D721Med (cell line): Measurements from ENCODE around the gene SLC7A1.

Experiments used
- DNase-seq: peaks from one replicate; pipeline ENCODE4 v3.0.0; 2011; ENCODE audit warnings: low spot score; ENCODE audit not compliant: insufficient read length
- FAIRE-seq: peaks from 2 replicates; lab custom pipeline; 2011; peaks lifted over from hg19 to GRCh38; lab: Jason Lieb, UNC
- TF ChIP-seq, protein P1 (sequence below): IDR thresholded peaks from 2 replicates; pipeline ENCODE4 v1.5.1; 2012; ENCODE audit warnings: mild to moderate bottlenecking, control low read depth; ENCODE audit not compliant: insufficient read depth; ENCODE audit errors: missing control alignments

Gene SLC7A1

GRCh38 chr13:29576581-29576980, 18.9 kb downstream of the SLC7A1 start:
- FAIRE-seq: no peak
- DNase-seq: no peak
- TF ChIP-seq, protein P1, sequence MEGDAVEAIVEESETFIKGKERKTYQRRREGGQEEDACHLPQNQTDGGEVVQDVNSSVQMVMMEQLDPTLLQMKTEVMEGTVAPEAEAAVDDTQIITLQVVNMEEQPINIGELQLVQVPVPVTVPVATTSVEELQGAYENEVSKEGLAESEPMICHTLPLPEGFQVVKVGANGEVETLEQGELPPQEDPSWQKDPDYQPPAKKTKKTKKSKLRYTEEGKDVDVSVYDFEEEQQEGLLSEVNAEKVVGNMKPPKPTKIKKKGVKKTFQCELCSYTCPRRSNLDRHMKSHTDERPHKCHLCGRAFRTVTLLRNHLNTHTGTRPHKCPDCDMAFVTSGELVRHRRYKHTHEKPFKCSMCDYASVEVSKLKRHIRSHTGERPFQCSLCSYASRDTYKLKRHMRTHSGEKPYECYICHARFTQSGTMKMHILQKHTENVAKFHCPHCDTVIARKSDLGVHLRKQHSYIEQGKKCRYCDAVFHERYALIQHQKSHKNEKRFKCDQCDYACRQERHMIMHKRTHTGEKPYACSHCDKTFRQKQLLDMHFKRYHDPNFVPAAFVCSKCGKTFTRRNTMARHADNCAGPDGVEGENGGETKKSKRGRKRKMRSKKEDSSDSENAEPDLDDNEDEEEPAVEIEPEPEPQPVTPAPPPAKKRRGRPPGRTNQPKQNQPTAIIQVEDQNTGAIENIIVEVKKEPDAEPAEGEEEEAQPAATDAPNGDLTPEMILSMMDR: no peak

DNA sequence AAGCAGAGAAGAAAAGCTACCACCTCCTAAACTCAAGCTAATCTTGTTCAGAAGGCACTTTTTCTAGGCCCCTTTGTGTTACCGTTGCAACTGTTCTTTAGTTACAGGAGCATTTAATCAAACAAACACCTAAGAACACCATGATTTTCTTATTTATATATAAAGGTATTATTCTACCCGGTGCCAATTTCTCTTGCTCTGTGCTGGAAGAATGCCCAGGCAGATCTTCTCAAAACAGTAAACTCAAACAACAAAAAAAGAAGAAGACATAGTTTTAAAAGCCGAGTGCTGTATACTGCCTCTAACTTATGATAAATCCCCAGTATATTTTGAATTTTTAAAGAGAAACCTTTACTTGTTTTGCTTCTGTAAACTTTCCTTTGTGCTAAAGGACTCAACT, 20.4 kb downstream of the SLC7A1 start:
- FAIRE-seq (no peak), DNase-seq (no peak)
- TF ChIP-seq, protein P1: no peak

DNA sequence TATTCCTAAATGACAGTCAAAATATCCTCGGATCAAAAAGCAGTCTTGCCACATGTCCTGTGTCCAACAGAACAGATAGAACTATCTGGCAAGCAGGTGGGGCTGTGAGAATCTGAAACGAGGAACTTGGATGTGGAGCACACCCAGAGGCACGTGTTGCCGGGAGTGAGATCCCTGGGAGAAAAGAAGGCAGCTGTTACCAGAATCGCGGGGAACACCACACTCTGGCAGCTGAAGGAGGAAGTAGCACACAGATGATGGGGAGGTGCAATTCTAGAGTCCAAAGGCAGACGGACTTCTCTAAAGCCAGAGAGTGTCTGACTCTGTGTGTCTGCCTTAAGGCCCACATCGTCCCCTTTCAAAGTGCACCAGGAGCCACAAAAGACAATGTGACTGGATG, 22.3 kb downstream of the SLC7A1 start:
- TF ChIP-seq, protein P1: no peak
- no peak for FAIRE-seq
- no peak for DNase-seq

DNA sequence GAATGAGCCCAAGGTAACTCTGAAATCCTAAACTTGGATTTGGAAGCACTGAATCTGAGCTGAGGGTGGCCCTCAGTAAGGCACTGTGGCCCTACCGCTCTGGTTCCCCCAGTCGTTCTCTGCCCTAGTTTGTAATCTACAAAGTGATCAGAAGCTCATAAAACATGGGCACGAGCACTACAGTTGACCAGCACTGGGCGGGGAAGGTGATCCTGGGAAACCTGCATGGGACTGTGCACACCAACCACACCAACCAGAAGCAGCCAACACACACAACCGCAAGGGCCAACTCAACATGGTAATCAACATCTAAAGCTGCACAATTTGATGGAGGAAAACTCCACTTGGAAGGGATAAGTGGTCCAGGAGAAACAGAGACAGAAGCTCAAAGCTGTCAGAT, 22.9 kb downstream of the SLC7A1 start:
- DNase-seq (no peak), FAIRE-seq (no peak)
- TF ChIP-seq, protein P1: no peak

DNA sequence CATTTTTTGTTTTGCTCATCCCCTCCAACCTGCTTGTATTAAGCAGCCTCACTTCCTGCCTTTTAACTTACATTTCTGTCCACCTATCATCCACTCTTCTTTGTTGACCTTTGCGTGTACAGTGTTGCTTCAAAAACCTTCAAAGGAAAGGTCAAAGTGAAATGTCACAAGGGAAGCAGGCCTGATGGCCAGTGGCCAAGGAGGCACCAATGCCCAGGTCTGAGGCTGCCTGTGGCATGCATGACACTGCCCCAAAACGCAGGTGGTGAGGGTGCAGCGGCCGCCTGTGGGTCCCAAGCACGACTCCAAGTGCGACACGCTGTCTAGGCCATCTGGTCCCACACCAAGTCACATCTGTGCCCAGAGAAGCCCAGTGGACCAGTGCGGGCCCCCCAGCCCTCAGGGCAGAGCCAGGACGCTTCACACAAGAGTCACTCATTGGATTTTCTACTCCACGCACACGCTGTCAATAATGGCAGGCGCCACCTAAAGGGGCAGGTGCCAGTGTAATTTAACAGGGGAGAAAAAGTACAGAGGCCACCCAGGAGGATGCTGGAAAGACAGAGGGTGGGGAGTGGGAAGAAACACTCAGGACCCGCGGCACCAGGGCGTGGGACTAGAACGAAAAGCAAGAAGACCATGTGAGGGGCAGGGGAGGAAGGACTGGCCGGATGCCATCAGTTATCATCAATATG, 23.5 kb downstream of the SLC7A1 start:
- DNase-seq (no peak), FAIRE-seq (no peak)
- TF ChIP-seq, protein P1: no peak

DNA sequence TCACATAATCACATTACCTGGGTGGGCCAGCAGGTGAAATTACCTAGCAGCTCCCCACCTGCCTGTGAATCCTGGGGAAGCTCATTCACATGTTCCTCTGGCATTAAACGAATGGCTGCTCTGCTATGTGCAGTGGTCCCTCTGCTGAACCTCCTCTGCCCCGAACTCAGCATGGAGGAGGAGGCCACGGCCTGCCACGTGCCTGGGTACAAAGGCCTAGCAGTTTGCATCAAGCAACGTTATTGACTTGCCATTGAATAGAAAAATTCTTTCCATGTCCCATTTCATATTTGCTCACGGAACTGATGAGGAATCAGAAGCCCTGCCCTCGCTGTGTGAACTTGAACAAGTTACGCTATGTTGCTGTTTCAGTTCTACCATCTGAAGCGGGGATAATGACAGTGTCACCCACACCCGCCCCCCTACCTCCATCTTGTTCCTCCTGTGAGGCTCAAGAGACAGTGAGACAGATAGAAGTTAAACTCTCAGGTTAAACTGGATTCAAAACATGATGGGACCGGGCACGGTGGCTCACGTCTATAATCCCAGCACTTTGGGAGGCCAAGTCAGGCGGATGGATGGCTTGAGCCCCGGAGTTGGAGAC, 25.3 kb downstream of the SLC7A1 start:
- no peak for FAIRE-seq
- DNase-seq: no peak
- TF ChIP-seq, protein P1: no peak
